ENCODE results near the gene SNF8. TPM values are rescaled to one million over a fixed set of nuclear protein-coding genes. Genes with fewer than 3 reads are reported as not detected.

Gene SNF8
- total and polyA plus RNA-seq, 5 donors from 2014 or later: 70.3 to 125 (median 117) TPM

DNA sequence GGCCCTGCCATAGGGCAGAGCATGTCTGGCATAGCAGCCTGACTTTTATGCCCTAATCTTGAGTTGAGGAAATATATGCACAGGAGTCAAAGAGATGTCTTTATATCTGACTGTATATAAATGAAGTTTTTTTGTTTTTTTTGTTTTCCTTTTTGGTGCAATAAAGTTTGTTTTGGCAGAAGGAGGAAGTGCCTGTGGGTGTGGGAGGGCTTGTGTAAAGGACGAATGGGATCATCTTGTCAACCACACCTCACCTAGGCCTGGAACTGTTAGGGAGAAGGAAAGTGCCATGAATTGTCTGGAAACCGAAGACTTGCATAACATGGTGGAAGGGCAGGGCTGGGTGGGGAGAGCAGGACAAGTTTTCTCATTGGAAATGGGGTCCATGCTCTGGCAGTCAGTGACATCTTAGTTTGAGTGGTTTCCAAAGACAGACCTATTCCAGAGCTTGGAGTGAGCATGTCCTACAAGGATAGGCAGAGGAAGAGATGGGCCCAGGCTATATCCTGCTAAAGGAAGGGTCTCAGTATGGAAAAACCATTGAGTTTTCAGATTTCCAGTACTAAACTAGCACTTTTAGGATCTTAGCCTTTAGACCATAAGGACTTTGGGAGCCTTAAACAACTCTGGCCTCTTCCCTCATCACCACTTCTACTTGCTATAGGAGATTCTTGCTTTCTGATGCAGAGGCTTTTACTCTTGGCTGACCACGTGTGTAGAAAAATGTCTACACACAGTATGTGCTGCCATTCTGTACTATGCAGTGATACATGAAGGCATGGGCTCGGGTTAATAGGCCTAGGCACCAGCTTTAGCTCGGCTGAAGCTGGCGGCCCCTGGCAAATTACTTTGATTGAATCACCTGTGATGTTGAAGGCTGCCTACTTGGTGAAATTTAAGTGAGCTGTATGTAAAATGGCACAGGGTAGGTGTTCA lies 15.5 kb downstream of the SNF8 start:
- H3K4me3 ChIP-seq (ENCODE audit: low read depth, low read length): no peak overlapping the region
- H3K27ac Mint-ChIP-seq: peak overlapping the region; percentile 24 to 75 (median 47)
- H3K4me3 Mint-ChIP-seq: no peak overlapping the region
- no peaks in the 10 kb centered on the region for H3K4me1 ChIP-seq (ENCODE audit: control insufficient read depth, insufficient read depth, low read length, poor library complexity, severe bottlenecking)
- H3K27ac ChIP-seq (ENCODE audit: insufficient read depth, low read length, poor library complexity, severe bottlenecking): peak overlapping the region; percentile 9
- no peaks in the 10 kb centered on the region for H3K9me3 Mint-ChIP-seq
- H3K4me1 Mint-ChIP-seq: peaks cover 4 to 10% (median 6%) of the 10 kb centered on the region in 4 donors
- H3K36me3 ChIP-seq (ENCODE audit: control insufficient read depth, insufficient read depth, low read length): peaks cover 90% of the 10 kb centered on the region
- no peaks in the 10 kb centered on the region for H3K9me3 ChIP-seq (ENCODE audit: control insufficient read depth in 2 of 2, low read length in 2 of 2)
- H3K27me3 ChIP-seq (ENCODE audit: control insufficient read depth, insufficient read depth, low read length): no peaks in the 10 kb centered on the region
- no peaks in the 10 kb centered on the region for H3K27me3 Mint-ChIP-seq
- DNase-seq (no peak), ATAC-seq (ENCODE audit: low read depth in 2 of 2) (no peak)
- peaks cover 37% of the 10 kb centered on the region for H3K36me3 Mint-ChIP-seq

GRCh38 chr17:48927978-48928745 lies 16.5 kb downstream of the SNF8 start:
- Histone ChIP-seq H3K4me3 (ENCODE audit: low read depth, low read length) (no peak overlapping the region), H3K4me1 (ENCODE audit: control insufficient read depth, insufficient read depth, low read length, poor library complexity, severe bottlenecking) (no peaks in the 10 kb centered on the region), H3K27me3 (ENCODE audit: control insufficient read depth, insufficient read depth, low read length) (no peaks in the 10 kb centered on the region), H3K9me3 (ENCODE audit: control insufficient read depth in 2 of 2, low read length in 2 of 2) (no peaks in the 10 kb centered on the region), H3K36me3 (ENCODE audit: control insufficient read depth, insufficient read depth, low read length) (peaks cover 90% of the 10 kb centered on the region), H3K27ac (ENCODE audit: insufficient read depth, low read length, poor library complexity, severe bottlenecking) (peak overlapping the region; percentile 9)
- H3K27me3 Mint-ChIP-seq: no peaks in the 10 kb centered on the region
- no peak overlapping the region for H3K4me3 Mint-ChIP-seq
- no peak for DNase-seq
- peaks cover 37% of the 10 kb centered on the region for H3K36me3 Mint-ChIP-seq
- no peak for ATAC-seq (ENCODE audit: low read depth in 2 of 2)
- peak overlapping the region; percentile 47 to 87 (median 75) for H3K27ac Mint-ChIP-seq
- no peaks in the 10 kb centered on the region for H3K9me3 Mint-ChIP-seq
- H3K4me1 Mint-ChIP-seq: peaks cover 4 to 10% (median 6%) of the 10 kb centered on the region in 4 donors

GRCh38 chr17:48925991-48926342 lies 18.7 kb downstream of the SNF8 start:
- Histone ChIP-seq H3K4me1 (ENCODE audit: control insufficient read depth, insufficient read depth, low read length, poor library complexity, severe bottlenecking) (no peaks in the 10 kb centered on the region), H3K4me3 (ENCODE audit: low read depth, low read length) (no peak overlapping the region), H3K27ac (ENCODE audit: insufficient read depth, low read length, poor library complexity, severe bottlenecking) (no peak overlapping the region), H3K9me3 (ENCODE audit: control insufficient read depth in 2 of 2, low read length in 2 of 2) (no peaks in the 10 kb centered on the region), H3K27me3 (ENCODE audit: control insufficient read depth, insufficient read depth, low read length) (no peaks in the 10 kb centered on the region), H3K36me3 (ENCODE audit: control insufficient read depth, insufficient read depth, low read length) (peaks cover 90% of the 10 kb centered on the region)
- H3K9me3 Mint-ChIP-seq: no peaks in the 10 kb centered on the region
- H3K27me3 Mint-ChIP-seq: no peaks in the 10 kb centered on the region
- H3K36me3 Mint-ChIP-seq: peaks cover 38% of the 10 kb centered on the region
- peak overlapping the region in 1 of 3 donors; percentile 63 for H3K27ac Mint-ChIP-seq
- DNase-seq (no peak), ATAC-seq (ENCODE audit: low read depth in 2 of 2) (no peak)
- H3K4me3 Mint-ChIP-seq: no peak overlapping the region
- peaks cover 0 to 12% (median 6%) of the 10 kb centered on the region in 4 donors for H3K4me1 Mint-ChIP-seq

DNA sequence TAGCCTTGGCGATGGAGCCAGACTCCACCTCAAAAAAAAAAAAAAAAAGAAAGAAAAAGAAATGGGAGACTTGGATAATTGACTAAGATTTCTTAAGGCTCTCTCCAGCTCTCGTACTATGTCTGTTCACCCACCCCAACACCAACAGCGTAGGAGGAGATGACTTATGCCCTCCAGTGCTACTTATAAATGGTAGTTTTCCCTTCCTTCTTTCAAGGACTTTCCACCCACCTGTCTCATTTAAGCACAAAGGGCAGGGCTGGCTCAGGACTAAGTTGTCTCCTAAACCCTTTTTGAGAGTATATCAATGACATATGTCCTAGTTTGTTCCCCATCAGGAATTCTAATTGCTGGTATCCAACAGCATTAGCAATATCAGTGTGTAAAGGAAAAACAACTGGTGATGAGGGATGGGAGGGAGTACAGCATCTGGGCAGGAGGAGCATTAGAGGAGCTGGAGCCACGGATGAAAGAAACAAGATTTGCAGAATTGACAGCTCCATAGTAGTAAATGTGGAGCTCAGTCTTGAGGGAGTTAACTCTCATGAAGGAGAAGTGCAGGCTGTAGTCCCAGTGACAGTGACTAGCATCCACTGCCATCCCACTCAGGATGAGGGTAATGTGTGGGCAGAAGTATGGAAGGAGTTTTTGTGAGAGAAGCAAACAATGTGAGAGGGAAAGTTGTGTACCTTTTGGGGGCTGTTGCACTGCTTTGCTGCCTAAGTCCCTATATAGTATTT lies 19.2 kb downstream of the SNF8 start:
- DNase-seq (no peak), ATAC-seq (ENCODE audit: low read depth in 2 of 2) (no peak)
- Histone ChIP-seq H3K36me3 (ENCODE audit: control insufficient read depth, insufficient read depth, low read length) (peaks cover 90% of the 10 kb centered on the region), H3K4me1 (ENCODE audit: control insufficient read depth, insufficient read depth, low read length, poor library complexity, severe bottlenecking) (no peaks in the 10 kb centered on the region), H3K9me3 (ENCODE audit: control insufficient read depth in 2 of 2, low read length in 2 of 2) (no peaks in the 10 kb centered on the region), H3K4me3 (ENCODE audit: low read depth, low read length) (no peak overlapping the region), H3K27me3 (ENCODE audit: control insufficient read depth, insufficient read depth, low read length) (no peaks in the 10 kb centered on the region), H3K27ac (ENCODE audit: insufficient read depth, low read length, poor library complexity, severe bottlenecking) (no peak overlapping the region)
- H3K9me3 Mint-ChIP-seq: no peaks in the 10 kb centered on the region
- no peak overlapping the region for H3K4me3 Mint-ChIP-seq
- H3K4me1 Mint-ChIP-seq: peaks cover 0 to 14% (median 6%) of the 10 kb centered on the region in 4 donors
- H3K27ac Mint-ChIP-seq: peak overlapping the region; percentile 8 to 63 (median 24)
- no peaks in the 10 kb centered on the region for H3K27me3 Mint-ChIP-seq
- H3K36me3 Mint-ChIP-seq: peaks cover 42% of the 10 kb centered on the region

- Histone ChIP-seq H3K4me1 (ENCODE audit: control insufficient read depth, insufficient read depth, low read length, poor library complexity, severe bottlenecking) (peaks cover 44% of the 10 kb centered on the region), H3K4me3 (ENCODE audit: low read depth, low read length) (peak overlapping the region; percentile 29), H3K36me3 (ENCODE audit: control insufficient read depth, insufficient read depth, low read length) (peaks cover 89% of the 10 kb centered on the region), H3K27me3 (ENCODE audit: control insufficient read depth, insufficient read depth, low read length) (no peaks in the 10 kb centered on the region), H3K27ac (ENCODE audit: insufficient read depth, low read length, poor library complexity, severe bottlenecking) (peak overlapping the region; percentile 77), H3K9me3 (ENCODE audit: control insufficient read depth in 2 of 2, low read length in 2 of 2) (no peaks in the 10 kb centered on the region)
- no peaks in the 10 kb centered on the region for H3K27me3 Mint-ChIP-seq
- no peaks in the 10 kb centered on the region for H3K9me3 Mint-ChIP-seq
- DNase-seq: peak in 2 of 3 donors; percentile 40 to 66
- peaks cover 29 to 54% (median 43%) of the 10 kb centered on the region in 4 donors for H3K4me1 Mint-ChIP-seq
- peak; percentile 81 for ATAC-seq (ENCODE audit: low read depth in 2 of 2)
- peaks cover 31% of the 10 kb centered on the region for H3K36me3 Mint-ChIP-seq
- peak overlapping the region; percentile 50 to 84 (median 75) for H3K27ac Mint-ChIP-seq
- peak overlapping the region; percentile 17 to 76 (median 28) for H3K4me3 Mint-ChIP-seq
These were observed 29.0 kb downstream of the SNF8 start for GRCh38 chr17:48915459-48916282.

- Histone ChIP-seq H3K36me3 (ENCODE audit: control insufficient read depth, insufficient read depth, low read length) (peaks cover 62% of the 10 kb centered on the region), H3K4me1 (ENCODE audit: control insufficient read depth, insufficient read depth, low read length, poor library complexity, severe bottlenecking) (peaks cover 65% of the 10 kb centered on the region), H3K4me3 (ENCODE audit: low read depth, low read length) (no peak overlapping the region), H3K27ac (ENCODE audit: insufficient read depth, low read length, poor library complexity, severe bottlenecking) (peak overlapping the region; percentile 34), H3K9me3 (ENCODE audit: control insufficient read depth in 2 of 2, low read length in 2 of 2) (no peaks in the 10 kb centered on the region), H3K27me3 (ENCODE audit: control insufficient read depth, insufficient read depth, low read length) (no peaks in the 10 kb centered on the region)
- peaks cover 30% of the 10 kb centered on the region for H3K36me3 Mint-ChIP-seq
- no peak for ATAC-seq (ENCODE audit: low read depth in 2 of 2)
- H3K27ac Mint-ChIP-seq: peak overlapping the region in 1 of 3 donors; percentile 38
- H3K27me3 Mint-ChIP-seq: no peaks in the 10 kb centered on the region
- peaks cover 33 to 80% (median 64%) of the 10 kb centered on the region in 4 donors for H3K4me1 Mint-ChIP-seq
- no peak for DNase-seq
- H3K4me3 Mint-ChIP-seq: peak overlapping the region in 1 of 4 donors; percentile 95
- no peaks in the 10 kb centered on the region for H3K9me3 Mint-ChIP-seq
These were observed 32.2 kb downstream of the SNF8 start for GRCh38 chr17:48912476-48912875.
